Dermis blood vessel endothelial cell (primary cell): ENCODE results near the gene PIK3CB. TPM values are rescaled to one million over a fixed set of nuclear protein-coding genes. Genes with fewer than 3 reads are reported as not detected.
"Not testable (repeated sequence)": the region's sequence is repeated elsewhere in the genome, so short reads cannot be mapped to it uniquely, and the experiment has no call there.

ENCODE experiments used
- DNase-seq: peaks from one replicate; pipeline ENCODE4 v3.0.0; 2010
- total RNA-seq: library from RNA; depleted of rRNA; stranded (reverse); fragments of >200 nt; gene quantifications from 2 replicates; pipeline ENCODE4 v1.2.3, GENCODE V29; 2014

The PIK3CB gene
- total RNA-seq, 1 donor from 2014 or later = 16.7 TPM

DNA sequence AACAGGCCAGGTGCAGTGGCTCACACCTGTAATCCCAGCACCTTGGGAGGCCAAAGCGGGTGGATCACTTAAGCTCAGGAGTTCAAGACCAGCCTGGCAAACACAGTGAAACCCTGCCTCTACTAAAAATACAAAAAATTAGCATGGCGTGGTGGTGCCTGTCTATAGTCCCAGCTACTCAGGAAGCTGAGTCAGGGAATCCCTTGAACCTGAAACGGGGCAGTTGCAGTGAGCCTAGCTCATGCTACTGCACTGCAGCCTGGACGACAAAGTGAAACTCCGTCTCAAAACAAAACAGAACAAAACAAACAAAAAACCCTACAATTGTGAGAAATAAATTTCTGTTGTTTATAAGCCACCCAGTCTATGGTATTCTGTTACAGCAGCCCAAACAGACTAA lies 94.7 kb downstream of the PIK3CB start:
- peak; percentile 35 for DNase-seq

DNA sequence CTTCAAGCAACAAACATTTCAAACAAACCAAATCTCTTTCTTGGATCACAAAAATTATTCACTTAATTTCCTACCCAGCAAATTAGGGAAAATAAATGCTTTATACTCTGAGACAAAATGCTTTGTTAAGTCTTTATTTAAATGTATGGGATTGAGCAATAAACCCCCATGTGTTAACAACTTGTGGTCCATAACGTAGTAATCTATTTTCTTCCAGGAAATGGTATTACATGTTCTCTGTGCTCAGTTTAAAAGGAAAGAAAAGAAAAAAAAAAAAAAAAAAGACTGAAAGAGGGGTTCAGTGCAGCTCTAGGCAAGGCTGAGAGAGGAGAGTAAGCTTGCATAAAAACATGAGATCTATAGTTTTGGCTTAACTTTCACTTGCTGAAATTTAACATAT lies 102.3 kb downstream of the PIK3CB start:
- no peak for DNase-seq

DNA sequence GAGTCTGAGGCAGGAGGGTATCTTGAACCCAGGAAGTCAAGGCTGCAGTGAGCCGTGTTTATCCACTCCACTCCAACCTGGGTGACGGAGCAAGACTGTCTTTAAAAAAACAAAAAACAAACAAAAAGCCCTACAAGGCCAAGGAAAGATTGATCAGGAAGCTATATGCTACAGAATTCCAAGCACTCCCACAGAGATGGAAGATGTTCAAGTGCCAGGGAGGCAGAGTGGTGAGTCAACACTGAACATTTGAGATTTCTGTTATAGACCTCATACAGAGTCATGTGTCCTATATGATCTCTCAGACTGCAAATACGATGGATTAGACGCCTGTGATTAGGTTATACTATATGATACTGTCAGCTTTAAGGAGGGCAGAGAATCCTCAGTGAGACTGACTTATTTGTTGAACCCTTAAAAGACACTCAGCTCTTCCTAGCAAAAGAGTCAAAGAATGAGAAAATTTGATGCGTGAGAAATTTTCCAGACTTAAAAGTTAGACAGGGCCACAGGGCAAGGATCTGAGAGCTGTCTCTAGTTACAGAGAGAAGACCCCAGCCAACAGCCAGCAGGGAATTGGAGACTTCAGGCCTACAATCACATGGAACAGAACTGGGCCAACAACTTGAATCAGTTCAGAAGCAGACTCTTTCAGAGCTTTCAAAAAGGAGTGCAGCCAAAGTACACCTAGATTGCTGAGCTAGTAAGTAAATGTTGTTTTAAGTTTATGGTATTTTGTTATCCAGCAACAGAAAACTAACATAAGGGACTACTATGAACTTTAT lies 107.6 kb downstream of the PIK3CB start:
- no peak for DNase-seq

DNA sequence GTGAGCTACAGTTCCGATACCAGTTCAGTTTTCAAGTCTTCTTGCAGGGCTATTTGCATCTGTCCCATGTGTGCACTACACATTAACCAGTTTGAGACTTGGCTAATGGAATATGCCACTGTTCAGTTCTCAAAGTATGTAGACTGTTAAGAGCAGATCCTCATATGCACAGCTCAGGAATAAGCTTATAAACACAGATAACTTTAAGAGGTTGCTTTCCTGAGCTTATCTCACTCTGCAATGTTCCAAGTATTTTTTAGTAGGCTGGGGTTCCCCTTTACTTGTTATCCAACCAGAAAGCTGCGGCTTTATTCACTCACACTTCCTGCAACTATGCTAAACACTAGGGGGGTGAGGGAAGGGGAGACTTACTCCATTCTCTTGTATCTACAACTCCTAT lies 108.7 kb downstream of the PIK3CB start:
- DNase-seq = peak; percentile 34

DNA sequence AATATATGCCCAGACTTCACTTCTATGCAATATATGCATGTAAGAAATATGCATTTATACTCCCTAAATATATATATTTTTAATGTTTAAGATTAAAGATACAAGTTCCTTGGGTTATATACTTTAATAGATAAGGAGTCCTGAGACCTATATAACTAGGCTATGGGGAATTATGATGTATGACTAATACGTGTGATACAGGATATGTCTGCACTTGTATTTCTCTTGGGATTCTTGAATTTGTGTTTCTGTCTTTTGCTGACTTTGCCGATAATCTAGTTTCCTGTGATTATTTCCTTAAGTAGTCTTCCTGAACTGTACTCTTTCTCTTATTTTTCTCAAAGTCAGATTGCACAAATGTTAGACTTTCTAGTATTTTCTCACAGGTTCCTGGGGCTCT lies 109.6 kb downstream of the PIK3CB start:
- DNase-seq = peak; percentile 24

DNA sequence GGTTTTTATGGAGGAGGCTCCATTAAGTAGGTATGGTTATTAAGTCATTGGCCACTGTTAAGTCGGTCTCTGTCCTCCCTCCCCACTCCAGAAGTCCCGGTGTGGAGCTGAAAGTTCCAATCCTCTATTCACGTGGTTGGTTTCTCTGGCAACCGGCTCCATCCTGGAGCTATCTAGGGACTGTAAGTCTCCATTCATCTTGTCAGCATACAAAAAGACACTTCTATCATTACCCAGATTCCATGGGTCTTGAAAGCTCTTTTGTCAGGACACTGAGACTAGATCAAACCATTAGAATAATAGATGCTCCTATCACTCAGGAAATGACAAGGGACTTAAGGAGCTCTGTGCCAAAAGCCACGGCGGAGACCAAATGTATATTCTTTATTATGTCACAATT lies 110.3 kb downstream of the PIK3CB start:
- DNase-seq = no peak

DNA sequence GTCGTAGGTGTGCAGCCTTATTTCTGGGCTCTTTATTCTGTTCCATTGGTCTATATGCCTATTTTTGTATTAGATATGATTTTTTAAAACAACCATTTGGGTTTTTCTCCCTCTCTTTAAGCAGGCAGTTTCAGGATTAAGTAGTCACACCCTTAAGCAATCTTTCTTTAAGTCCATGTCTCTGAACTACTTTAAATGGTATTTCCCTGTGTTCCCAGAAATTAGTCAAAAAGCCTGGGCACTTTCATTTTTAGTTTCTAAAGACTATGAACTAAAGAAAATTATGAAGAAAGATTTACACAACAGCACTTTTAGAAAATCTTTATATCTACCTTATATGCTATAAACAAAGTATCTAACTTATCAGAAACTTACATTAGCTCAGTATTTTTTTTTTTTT lies 115.9 kb downstream of the PIK3CB start:
- no peak for DNase-seq

DNA sequence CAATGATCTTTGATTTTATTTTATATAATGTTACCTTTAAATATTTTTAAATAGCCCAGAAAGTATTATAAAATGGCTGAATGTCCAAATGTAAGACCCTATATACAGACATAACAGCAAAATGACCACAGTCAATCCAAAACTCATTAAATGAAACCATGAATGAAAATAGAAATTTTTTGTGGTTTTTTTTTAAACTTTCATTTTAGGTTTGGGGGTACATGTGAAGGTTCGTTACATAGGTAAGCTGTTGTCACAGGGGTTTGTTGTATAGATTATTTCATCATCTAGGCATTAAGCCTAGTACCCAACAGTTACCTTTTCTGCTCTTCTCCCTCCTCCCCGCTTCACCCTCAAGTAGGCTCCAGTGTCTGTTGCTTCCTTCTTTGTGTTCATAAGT lies 117.4 kb downstream of the PIK3CB start:
- DNase-seq = no peak

DNA sequence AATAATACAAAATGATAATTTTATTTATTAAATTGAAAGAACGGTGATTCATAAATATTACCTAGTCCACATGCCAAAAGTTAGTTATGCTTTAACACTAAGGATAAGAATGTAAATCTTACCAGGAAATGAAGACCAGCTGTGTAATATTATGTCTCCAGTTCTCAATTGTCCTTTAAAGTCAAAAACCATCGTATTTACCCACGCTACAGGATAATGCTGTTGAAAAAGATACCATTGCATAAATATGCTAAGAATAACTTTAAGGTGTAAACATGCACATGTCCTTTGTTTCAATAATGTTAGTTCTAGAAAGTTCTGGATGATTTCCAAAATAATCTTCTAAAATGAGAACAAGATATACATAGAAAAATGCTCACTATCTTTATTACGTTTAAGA lies 122.6 kb downstream of the PIK3CB start:
- DNase-seq = peak; percentile 17

DNA sequence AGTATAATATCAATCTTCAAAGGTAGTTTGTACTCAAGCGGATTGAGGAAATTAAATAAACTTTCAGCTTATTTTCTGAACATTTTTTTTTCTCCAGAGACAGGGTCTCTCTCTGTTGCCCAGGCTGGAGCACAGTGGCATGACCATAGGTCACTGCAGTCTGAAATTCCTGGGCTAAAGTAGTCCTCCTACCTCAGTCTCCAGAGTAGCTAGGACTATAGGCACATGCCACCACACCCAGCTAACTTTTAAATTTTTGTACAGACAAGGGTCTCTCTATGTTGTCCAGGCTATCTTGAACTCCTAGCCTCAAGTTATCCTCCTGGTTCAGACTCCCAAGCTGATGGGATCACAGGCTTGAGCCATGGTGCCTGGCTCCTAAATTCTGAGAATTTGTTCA lies 129.1 kb downstream of the PIK3CB start:
- no peak for DNase-seq

DNA sequence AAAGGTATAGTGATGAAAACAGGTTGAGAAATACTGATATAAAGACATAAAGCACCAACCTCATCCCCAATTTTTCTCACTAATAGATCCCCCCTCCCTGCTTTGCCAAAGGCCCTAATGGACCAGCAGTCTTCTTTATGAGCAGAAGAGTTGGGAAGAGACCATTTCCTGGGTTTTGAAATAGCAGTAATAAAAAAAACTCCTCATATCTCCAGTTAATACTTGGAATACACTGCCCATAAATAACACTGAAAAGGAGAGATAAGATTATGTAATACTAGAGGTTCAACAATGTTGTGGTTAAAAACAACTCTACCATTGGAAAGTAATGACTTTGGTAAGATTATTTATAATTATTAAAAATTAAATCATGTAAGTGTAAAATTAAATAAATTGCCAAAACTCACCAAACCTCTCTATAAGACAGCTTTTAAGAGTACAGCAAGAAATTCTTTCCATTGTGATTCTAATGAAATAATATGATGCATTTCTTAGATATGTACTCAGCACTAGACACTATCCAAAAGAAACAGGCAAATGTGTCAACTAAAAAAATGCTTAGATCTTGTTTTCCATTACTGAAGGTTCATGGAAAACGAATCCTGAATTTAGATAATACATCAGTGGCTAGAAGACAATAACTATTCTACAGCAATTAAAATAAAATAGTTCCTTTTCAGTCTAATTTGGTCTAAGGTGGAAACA lies 137.9 kb downstream of the PIK3CB start:
- DNase-seq = no peak

DNA sequence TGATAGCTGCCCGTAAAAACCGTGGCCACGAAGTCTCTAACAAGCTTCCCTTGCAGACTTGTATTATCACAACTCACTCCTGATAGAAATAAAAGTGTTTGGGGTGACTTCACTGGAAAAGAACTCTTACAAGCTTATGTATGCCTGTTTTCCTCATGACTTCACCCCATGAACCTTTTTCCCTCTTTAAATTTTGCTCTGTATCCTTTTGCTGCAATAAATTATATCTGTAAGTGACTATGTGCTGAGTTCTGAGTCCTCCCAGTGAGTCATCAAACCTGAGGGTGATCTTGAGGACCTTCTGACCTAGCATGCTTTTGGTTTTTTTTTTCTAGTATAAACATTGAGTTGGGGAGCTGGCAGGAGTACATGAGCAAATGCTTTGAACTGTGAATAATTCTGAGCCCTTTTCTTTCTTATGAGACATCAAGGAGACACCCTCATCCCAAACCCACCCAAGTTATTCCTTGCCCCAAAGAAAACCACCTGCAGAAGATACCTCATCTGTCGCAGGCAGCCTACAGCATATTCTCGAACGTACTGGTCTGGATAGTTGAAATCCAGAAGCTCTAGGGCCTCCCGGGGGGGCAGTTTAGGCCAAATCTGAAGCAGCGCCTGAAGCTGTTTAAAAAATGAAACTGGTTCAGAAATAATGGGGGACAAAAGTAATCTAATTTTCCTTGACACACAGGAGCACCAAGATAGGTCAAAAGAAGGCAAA lies 140.3 kb downstream of the PIK3CB start:
- peak; percentile 22 for DNase-seq

DNA sequence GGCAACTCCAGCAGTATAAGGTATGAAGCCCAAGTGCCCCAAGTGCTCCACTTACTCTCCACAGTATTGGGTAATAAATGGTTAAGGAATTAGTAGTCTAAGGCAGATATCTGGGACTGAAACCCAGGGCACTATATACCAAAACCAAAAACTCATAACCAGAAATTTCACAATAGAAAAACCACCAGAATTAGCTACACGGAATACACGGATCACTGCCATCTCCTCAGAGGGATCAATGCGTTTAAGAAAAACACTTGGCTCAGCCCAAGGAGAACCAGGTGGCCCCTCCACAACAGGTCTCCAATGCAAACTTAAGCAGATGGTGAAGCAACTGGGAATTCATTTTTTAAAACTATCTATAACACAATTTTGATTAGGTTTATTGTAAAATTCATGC lies 142.6 kb downstream of the PIK3CB start:
- DNase-seq = no peak

DNA sequence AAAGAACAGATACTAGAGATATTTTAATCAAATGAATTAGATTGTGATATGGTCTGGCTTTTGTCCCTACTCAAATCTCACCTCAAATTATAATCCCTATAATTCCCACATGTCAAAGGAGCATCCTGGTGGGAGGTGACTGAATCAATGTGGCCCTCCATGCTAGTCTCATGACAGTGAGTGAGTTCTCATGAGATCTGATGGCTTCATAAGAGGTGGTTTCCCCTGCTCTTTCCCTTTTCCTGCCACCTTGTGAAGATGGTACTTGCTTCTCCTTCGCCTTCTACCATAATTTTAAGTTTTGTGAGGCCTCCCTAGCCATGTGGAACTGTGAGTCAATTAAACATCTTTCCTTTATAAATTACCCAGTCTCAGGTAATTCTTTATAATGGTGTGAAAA lies 143.4 kb downstream of the PIK3CB start:
- DNase-seq = no peak

DNA sequence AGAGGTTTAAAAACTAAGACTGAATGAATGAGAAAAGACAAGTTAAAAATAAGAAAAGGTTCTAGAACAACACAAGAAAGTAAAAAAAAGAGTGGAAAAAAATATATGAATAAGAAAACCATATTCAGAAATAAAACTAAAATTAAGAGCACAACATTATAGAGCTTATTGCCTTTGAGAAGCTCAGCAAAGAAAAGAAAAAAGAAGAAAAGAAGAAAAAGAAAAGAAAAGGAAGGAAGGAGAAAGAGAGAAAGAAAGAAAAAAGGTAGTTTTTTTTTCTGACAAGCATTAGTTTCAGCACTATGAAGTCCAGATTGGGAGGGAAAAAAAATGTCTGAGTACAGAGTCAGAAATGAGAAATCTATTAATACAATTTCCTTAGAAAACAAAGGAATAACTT lies 144.7 kb downstream of the PIK3CB start:
- no peak for DNase-seq

DNA sequence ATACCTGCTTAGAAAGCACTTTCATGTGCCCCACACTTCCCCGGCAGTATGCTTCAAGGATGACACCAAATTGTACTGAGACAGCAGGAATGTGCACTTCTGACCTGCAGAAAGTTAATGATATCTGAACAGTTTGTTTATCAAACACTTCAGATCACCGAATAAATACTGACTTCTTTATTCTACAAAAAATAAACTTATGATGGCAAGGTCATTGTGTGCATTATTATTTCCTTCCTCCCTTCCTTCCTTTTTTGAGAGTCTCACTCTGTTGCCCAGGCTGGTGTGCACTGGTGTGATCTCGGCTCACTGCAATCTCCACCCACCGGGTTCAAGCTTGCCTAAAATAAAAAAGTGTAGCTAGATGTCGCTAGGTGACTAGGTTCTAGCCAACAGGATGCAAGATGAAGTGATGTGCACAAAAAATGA lies 145.8 kb downstream of the PIK3CB start:
- DNase-seq = no peak

DNA sequence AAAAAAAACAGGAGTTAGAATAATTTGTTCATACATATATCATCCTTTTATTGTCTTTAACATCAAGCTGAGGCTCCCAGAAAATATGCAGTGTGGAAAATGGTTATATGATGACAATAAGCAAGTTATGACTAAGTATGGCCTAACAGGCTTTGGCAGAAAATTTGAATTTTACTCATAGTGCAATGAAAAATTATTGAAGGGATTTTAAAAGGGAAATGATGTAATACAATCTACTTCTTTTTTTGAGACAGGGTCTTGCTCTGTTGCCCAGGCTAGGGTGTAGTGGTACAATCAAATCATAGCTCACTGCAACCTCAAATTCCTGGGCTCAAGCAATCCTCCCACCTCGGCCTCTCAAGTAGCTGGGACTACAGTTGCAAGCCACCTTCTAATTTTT lies 147.5 kb downstream of the PIK3CB start:
- no peak for DNase-seq

DNA sequence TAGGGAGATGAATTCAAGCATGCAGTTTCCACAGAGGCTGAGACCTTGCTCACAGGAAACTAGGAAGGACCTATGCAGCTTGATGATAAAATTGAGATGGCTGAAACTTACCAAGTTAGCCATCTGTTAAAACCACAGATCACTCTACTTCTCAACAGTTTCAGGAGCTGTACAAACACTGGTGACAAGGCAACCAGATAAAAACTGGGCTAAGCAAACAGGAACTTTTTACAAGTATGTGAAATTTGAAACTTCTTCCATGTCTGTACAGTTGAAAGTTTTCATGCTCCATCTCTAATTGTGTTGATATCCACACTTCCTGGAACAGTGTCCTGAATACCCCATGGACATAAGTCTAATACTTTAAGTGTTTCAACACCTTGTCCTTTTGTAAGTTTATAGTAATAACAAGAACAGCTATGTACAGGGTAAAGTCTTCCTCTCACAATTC lies 147.9 kb downstream of the PIK3CB start:
- DNase-seq = no peak

DNA sequence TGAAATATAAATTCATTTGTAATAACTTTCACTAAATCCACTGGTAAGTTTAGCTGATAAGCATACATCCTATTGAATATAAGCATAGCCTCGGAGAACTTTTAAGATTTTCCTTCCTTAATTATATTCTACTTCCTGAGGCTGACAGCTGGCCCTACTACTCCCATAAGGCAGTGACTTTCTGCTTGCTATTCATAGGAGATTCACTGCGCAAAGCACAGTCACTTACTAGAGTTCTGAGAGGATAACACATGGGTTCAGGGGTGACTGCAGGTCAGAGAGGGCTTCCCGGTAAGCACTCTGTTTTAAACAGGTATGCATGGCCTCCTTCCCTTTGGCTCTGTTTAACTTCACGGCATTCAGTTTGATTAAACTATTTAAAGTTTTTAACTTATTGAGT lies 150.3 kb downstream of the PIK3CB start:
- peak; percentile 8 for DNase-seq

DNA sequence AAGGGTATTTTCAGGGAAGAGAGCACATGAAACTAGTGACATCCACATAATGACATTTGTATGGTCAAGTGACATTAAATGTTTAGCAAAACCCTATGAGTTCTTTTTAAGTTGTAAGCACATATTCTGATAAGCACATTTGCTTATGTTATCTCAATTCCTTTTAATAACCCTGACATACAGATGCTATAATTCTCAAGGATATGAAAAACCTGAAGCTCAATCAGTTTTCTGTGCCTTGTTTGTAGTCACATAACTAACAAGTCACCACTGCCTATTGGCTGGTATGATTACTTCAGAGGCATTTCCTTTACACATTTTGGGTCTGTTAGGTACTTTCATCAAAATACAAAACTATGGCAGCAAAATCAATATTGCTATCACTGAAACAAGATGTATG lies 152.1 kb downstream of the PIK3CB start:
- DNase-seq = no peak

DNA sequence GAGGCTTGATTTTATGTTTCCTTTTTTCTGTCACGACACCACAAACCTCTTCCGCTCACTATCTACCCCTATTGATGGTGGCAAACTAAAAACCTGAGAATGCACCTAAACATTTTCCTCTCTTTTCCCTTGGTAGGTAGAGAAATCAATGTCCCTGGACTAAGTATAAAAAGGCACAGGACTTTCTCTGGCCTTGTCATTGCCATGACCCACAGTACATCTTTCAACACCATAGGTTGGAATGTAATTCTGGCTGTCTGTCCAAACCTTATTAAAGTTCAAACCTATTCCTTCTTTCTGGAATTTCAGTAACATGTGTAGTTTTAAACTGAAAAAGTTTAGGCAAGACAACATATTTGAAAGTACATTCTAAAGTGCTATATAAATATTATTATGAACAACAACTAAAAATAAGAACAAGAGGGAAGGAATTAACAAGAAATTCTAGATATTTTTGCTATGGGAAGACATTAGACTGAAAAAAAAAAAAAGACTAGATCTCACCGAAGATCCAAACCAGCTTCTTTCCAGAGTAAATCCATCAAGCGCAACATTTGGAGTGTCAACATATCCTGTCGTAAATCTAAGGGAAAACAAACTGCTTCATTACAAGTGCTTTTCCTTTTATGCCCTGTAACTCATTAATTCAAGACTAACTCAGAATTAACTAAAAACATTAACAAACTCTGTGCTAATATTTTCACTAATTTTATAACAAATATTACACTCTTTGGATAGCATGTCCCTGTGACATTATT lies 153.1 kb downstream of the PIK3CB start:
- DNase-seq = no peak

DNA sequence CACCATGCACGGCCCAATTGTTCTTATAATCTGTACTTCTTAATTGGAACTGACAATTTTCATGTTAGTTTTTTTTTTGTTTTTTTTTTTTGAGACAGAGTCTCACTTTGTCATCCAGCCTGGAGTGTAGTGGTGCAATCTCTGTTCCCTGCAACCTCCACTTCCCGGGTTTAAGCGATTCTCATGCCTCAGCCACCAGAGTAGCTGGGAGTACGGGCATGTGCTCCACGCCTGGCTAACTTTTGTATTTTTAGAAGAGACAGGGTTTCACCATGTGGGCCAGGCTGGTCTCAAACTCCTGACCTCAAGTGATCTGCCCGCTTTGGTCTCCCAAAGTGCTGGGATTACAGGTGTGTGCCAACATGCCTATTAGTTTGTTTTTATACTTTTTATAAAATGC lies 153.8 kb downstream of the PIK3CB start:
- DNase-seq = not testable (repeated sequence)

DNA sequence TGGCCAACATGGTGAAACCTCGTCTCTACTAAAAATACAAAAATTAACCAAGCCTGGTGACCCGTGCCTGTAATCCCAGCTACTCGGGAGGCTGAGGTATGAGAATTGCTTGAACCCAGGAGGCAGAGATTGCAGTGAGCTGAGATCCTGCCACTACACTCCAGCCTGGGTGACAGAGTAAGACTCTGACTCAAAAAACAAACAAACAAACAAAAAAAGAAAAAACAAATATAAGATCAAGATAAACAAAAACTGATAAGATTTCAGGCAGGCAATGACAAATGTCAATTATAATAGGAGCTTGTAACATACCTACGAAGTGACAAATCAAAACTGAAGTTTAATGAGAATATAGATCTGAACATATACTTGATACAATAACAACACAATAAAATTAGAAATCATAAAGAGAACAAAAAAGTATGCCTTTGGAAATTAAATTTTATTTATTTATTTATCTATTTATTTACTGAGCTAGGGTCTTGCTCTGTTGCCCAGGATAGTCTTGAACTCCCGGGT lies 155.8 kb downstream of the PIK3CB start:
- DNase-seq = no peak
